ENCODE data around the gene ZNF346. TPM values are rescaled to one million over a fixed set of nuclear protein-coding genes. Genes with fewer than 3 reads are reported as not detected.

The ZNF346 gene
- total RNA-seq, 2 experiments from 2014 or later: 36.6 to 42.4 TPM

GRCh38 chr5:176995896-176996767 is 26.4 kb upstream of the ZNF346 start:
- POLR2A ChIA-PET: interaction anchor here (0.9 to 1.7 kb wide), 6 partner anchors 9 to 89 kb away, joined by 3 to 16 read pairs (median 8); no protein-coding TSS in a partner anchor
- peak; percentile 22 for DNase-seq (ENCODE audit: low spot score)
- TF ChIP-seq, protein P1, sequence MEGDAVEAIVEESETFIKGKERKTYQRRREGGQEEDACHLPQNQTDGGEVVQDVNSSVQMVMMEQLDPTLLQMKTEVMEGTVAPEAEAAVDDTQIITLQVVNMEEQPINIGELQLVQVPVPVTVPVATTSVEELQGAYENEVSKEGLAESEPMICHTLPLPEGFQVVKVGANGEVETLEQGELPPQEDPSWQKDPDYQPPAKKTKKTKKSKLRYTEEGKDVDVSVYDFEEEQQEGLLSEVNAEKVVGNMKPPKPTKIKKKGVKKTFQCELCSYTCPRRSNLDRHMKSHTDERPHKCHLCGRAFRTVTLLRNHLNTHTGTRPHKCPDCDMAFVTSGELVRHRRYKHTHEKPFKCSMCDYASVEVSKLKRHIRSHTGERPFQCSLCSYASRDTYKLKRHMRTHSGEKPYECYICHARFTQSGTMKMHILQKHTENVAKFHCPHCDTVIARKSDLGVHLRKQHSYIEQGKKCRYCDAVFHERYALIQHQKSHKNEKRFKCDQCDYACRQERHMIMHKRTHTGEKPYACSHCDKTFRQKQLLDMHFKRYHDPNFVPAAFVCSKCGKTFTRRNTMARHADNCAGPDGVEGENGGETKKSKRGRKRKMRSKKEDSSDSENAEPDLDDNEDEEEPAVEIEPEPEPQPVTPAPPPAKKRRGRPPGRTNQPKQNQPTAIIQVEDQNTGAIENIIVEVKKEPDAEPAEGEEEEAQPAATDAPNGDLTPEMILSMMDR (conservative IDR thresholded peaks at IDR 0.05; ENCODE audit: low read length): no peak
- Histone ChIP-seq H3K36me3 (ENCODE audit: insufficient read depth, low read length) (peaks cover 43% of the 10 kb centered on the region), H2AFZ (ENCODE audit: low read length) (no peak overlapping the region), H3K9me3 (ENCODE audit: low read length) (peaks cover 8% of the 10 kb centered on the region; the same call in 1 of the 2 replicates), H3K4me3 (ENCODE audit: low read depth, low read length, poor library complexity, severe bottlenecking) (peak overlapping the region; percentile 1), H3K79me2 (ENCODE audit: insufficient read depth, low read depth, low read length) (peaks cover 100% of the 10 kb centered on the region), H3K9me2 (ENCODE audit: insufficient read depth, low read length) (no peaks in the 10 kb centered on the region), H3K4me2 (ENCODE audit: low read length) (peak overlapping the region; percentile 55), H4K20me1 (ENCODE audit: insufficient read depth, low read length) (peaks cover 14% of the 10 kb centered on the region), H3K27ac (ENCODE audit: low read depth, low read length, poor library complexity, severe bottlenecking) (peak overlapping the region; percentile 92), H3K4me1 (ENCODE audit: insufficient read depth, low read length, poor library complexity, severe bottlenecking) (peaks cover 62% of the 10 kb centered on the region)
- intact Hi-C loops (cut with micrococcal nuclease; ENCODE audit: unreplicated experiment): loop anchor here (10.0 kb wide), 2 partner anchors 309 to 551 kb away; partner anchors contain the start of genes FAF2, PRELID1 and RAB24
- no TSS peak for BruUV-seq (replicated peaks)
- CTCF ChIA-PET (ENCODE audit: unreplicated experiment): interaction anchor here (1.6 kb wide), 1 partner anchor 9 kb away, joined by 4 read pairs; no protein-coding TSS in a partner anchor

- intact Hi-C loops (cut with micrococcal nuclease; ENCODE audit: unreplicated experiment): loop anchor here (10.0 kb wide), 2 partner anchors 308 to 552 kb away; partner anchors contain the start of genes FAF2, PRELID1 and RAB24
- H3K4me2 ChIP-seq (ENCODE audit: low read length): peak overlapping the region; percentile 55
- H4K20me1 ChIP-seq (ENCODE audit: insufficient read depth, low read length): peaks cover 18% of the 10 kb centered on the region
Observed at GRCh38 chr5:176996780-176997179, 25.7 kb upstream of the ZNF346 start.

More at GRCh38 chr5:176996780-176997179, 25.7 kb upstream of the ZNF346 start:
- Histone ChIP-seq H3K9me3 (ENCODE audit: low read length) (peaks cover 7% of the 10 kb centered on the region; the same call in 1 of the 2 replicates), H3K36me3 (ENCODE audit: insufficient read depth, low read length) (peaks cover 45% of the 10 kb centered on the region), H3K4me3 (ENCODE audit: low read depth, low read length, poor library complexity, severe bottlenecking) (peak overlapping the region; percentile 1), H2AFZ (ENCODE audit: low read length) (no peak overlapping the region), H3K4me1 (ENCODE audit: insufficient read depth, low read length, poor library complexity, severe bottlenecking) (peaks cover 62% of the 10 kb centered on the region), H3K79me2 (ENCODE audit: insufficient read depth, low read depth, low read length) (peaks cover 100% of the 10 kb centered on the region), H3K27ac (ENCODE audit: low read depth, low read length, poor library complexity, severe bottlenecking) (peak overlapping the region; percentile 92), H3K9me2 (ENCODE audit: insufficient read depth, low read length) (no peaks in the 10 kb centered on the region)
- DNase-seq (ENCODE audit: low spot score): no peak
- ChIA-PET CTCF (ENCODE audit: unreplicated experiment) (interaction anchor here (1.6 kb wide), 1 partner anchor 9 kb away, joined by 4 read pairs; no protein-coding TSS in a partner anchor), POLR2A (interaction anchor here (0.7 to 1.7 kb wide), 7 partner anchors 9 to 325 kb away, joined by 3 to 9 read pairs (median 3); no protein-coding TSS in a partner anchor)
- BruUV-seq (replicated peaks): no TSS peak
- no peak for TF ChIP-seq EZH2phosphoT487 (IDR thresholded peaks at IDR 0.05; ENCODE audit: borderline replicate concordance, low read depth, low read length)
- TF ChIP-seq, protein P1 (conservative IDR thresholded peaks at IDR 0.05; ENCODE audit: low read length): no peak
